Loucy (cell line): Measurements from ENCODE around the gene CERS6.

Experiments
- H2AFZ ChIP-seq: fragments of 200-600 bp; sonication (generic); 2 replicates; pipeline ENCODE4 v1.6.0; 2016; ENCODE audit warnings: antibody characterized with exemption, mild to moderate bottlenecking, low read length, moderate library complexity
- H3F3A ChIP-seq: fragments of 200-600 bp; 2 replicates; pipeline ENCODE4 v1.6.0; 2016; ENCODE audit warnings: antibody characterized with exemption, low read depth, mild to moderate bottlenecking
- H3K27me3 ChIP-seq: fragments of 200-600 bp; sonication (generic); 2 replicates; pipeline ENCODE4 v1.6.1; 2014; ENCODE audit warnings: low read length, mild to moderate bottlenecking; ENCODE audit not compliant: insufficient read depth, poor library complexity, severe bottlenecking
- H3K36me3 ChIP-seq: fragments of 200-600 bp; sonication (generic); 2 replicates; pipeline ENCODE4 v1.6.1; 2016; ENCODE audit warnings: low read length; ENCODE audit not compliant: insufficient read depth
- H3K4me1 ChIP-seq: fragments of 200-600 bp; sonication (generic); 2 replicates; pipeline ENCODE4 v1.5.1; 2014; ENCODE audit warnings: low read length, mild to moderate bottlenecking; ENCODE audit not compliant: insufficient read depth, poor library complexity, severe bottlenecking
- H3K4me2 ChIP-seq: fragments of 200-600 bp; sonication (generic); 2 replicates; pipeline ENCODE4 v1.6.0; 2014; ENCODE audit warnings: antibody characterized with exemption, low read length, low read depth, mild to moderate bottlenecking; ENCODE audit not compliant: poor library complexity, severe bottlenecking
- H3K4me3 ChIP-seq: fragments of 200-600 bp; sonication (generic); 2 replicates; pipeline ENCODE4 v1.5.1; 2014; ENCODE audit warnings: low read length, mild to moderate bottlenecking, mixed read lengths; ENCODE audit not compliant: poor library complexity, severe bottlenecking
- H3K79me2 ChIP-seq: fragments of 200-600 bp; sonication (generic); 2 replicates; pipeline ENCODE4 v1.6.1; 2014; ENCODE audit warnings: low read length; ENCODE audit not compliant: insufficient read depth
- H3K9ac ChIP-seq: fragments of 200-600 bp; sonication (generic); 2 replicates; pipeline ENCODE4 v1.6.0; 2014; ENCODE audit warnings: mild to moderate bottlenecking, low read depth, low read length, moderate library complexity; ENCODE audit not compliant: poor library complexity, severe bottlenecking
- H3K9me2 ChIP-seq: fragments of 200-600 bp; sonication (generic); replicated peaks from 2 replicates; pipeline ENCODE4 v1.6.1; 2016; ENCODE audit warnings: low read depth, low read length, mixed read lengths
- H3K9me3 ChIP-seq: fragments of 200-600 bp; sonication (generic); 2 replicates; pipeline ENCODE4 v1.6.1; 2014; ENCODE audit warnings: mild to moderate bottlenecking, antibody characterized with exemption, low read length, low read depth; ENCODE audit not compliant: insufficient read depth
- H4K20me1 ChIP-seq: fragments of 200-600 bp; sonication (generic); 2 replicates; pipeline ENCODE4 v1.6.0; 2014; ENCODE audit warnings: antibody characterized with exemption, low read length, mild to moderate bottlenecking; ENCODE audit not compliant: insufficient read depth, poor library complexity, severe bottlenecking
- CTCF ChIP-seq: fragments of 200-600 bp; sonication (generic); conservative IDR thresholded peaks from 2 replicates; pipeline ENCODE4 v1.5.1; 2014; ENCODE audit warnings: mild to moderate bottlenecking, antibody characterized with exemption, low read length
- EZH2phosphoT487 ChIP-seq: fragments of 200-600 bp; IDR thresholded peaks from 2 replicates; pipeline ENCODE4 v1.6.1; 2018; ENCODE audit warnings: antibody characterized with exemption, mild to moderate bottlenecking, moderate library complexity, borderline replicate concordance

CERS6 gene

GRCh38 chr2:168703926-168704325 is 247.9 kb downstream of the CERS6 start:
- H4K20me1 ChIP-seq = no peaks in the 10 kb centered on the region
- H2AFZ ChIP-seq = no peak overlapping the region
- H3K9ac ChIP-seq = no peak overlapping the region
- no peak for TF ChIP-seq CTCF
- TF ChIP-seq EZH2phosphoT487 = no peak
- no peaks in the 10 kb centered on the region for H3K9me2 ChIP-seq
- no peaks in the 10 kb centered on the region for H3K27me3 ChIP-seq
- H3K9me3 ChIP-seq = no peaks in the 10 kb centered on the region
- H3K4me1 ChIP-seq = no peaks in the 10 kb centered on the region
- H3K4me2 ChIP-seq = no peak overlapping the region
- no peaks in the 10 kb centered on the region for H3F3A ChIP-seq
- no peak overlapping the region for H3K4me3 ChIP-seq
- H3K36me3 ChIP-seq = peaks cover 4% of the 10 kb centered on the region; the same call in 1 of the 2 replicates
- H3K79me2 ChIP-seq = no peaks in the 10 kb centered on the region

GRCh38 chr2:168705534-168706470 is 249.7 kb downstream of the CERS6 start:
- H3K9me3 ChIP-seq = no peaks in the 10 kb centered on the region
- no peak overlapping the region for H3K4me2 ChIP-seq
- no peaks in the 10 kb centered on the region for H3F3A ChIP-seq
- H4K20me1 ChIP-seq = no peaks in the 10 kb centered on the region
- H3K79me2 ChIP-seq = no peaks in the 10 kb centered on the region
- no peak overlapping the region for H3K4me3 ChIP-seq
- H2AFZ ChIP-seq = no peak overlapping the region
- H3K9me2 ChIP-seq = no peaks in the 10 kb centered on the region
- no peak overlapping the region for H3K9ac ChIP-seq
- H3K36me3 ChIP-seq = no peaks in the 10 kb centered on the region
- no peaks in the 10 kb centered on the region for H3K4me1 ChIP-seq
- H3K27me3 ChIP-seq = no peaks in the 10 kb centered on the region
- TF ChIP-seq CTCF (peak; percentile 65), EZH2phosphoT487 (no peak)

- Histone ChIP-seq H2AFZ (no peak overlapping the region), H3K9me2 (no peaks in the 10 kb centered on the region), H3K9ac (no peak overlapping the region), H3K4me1 (peaks cover 1% of the 10 kb centered on the region), H3K36me3 (no peaks in the 10 kb centered on the region), H3K79me2 (no peaks in the 10 kb centered on the region), H4K20me1 (no peaks in the 10 kb centered on the region), H3K9me3 (no peaks in the 10 kb centered on the region), H3K4me3 (no peak overlapping the region), H3F3A (no peaks in the 10 kb centered on the region), H3K4me2 (no peak overlapping the region), H3K27me3 (no peaks in the 10 kb centered on the region)
- no peak for TF ChIP-seq CTCF
- TF ChIP-seq EZH2phosphoT487 = no peak
Measured at GRCh38 chr2:168706806-168707205, 250.7 kb downstream of the CERS6 start.
